ENCODE results near the gene CENPN.
A peak's percentile ranks its signal among the peaks of the same experiment; 100 is the strongest.

CENPN gene

GRCh38 chr16:81029930-81030604 is 23.1 kb downstream of the CENPN start:
- no peak for DNase-seq (ENCODE audit: low spot score)
- TF ChIP-seq CTCF (IDR thresholded peaks at IDR 0.05; ENCODE audit: extremely low read depth, missing control alignments) = no peak

GRCh38 chr16:81035398-81035974 is 28.5 kb downstream of the CENPN start, which contains the start of gene ATMIN:
TSS of gene ATMIN (plus strand) at chr16:81035842. CDS start at chr16:81035871, 29 bp downstream.
- peak; percentile 99 for DNase-seq (ENCODE audit: low spot score)
- peak; percentile 99 for TF ChIP-seq CTCF (IDR thresholded peaks at IDR 0.05; ENCODE audit: extremely low read depth, missing control alignments)

GRCh38 chr16:81035975-81036750 is 29.1 kb downstream of the CENPN start:
- DNase-seq (ENCODE audit: low spot score) = peak; percentile 69
- TF ChIP-seq CTCF (IDR thresholded peaks at IDR 0.05; ENCODE audit: extremely low read depth, missing control alignments) = no peak

- DNase-seq (ENCODE audit: low spot score) = peak; percentile 22
These were observed 29.8 kb downstream of the CENPN start for GRCh38 chr16:81036751-81037350.

GRCh38 chr16:81040131-81040530 is 33.1 kb downstream of the CENPN start:
- no peak for DNase-seq (ENCODE audit: low spot score)

More at GRCh38 chr16:81036751-81037350, 29.8 kb downstream of the CENPN start:
- no peak for TF ChIP-seq CTCF (IDR thresholded peaks at IDR 0.05; ENCODE audit: extremely low read depth, missing control alignments)

GRCh38 chr16:81040842-81041241 is 33.8 kb downstream of the CENPN start:
- TF ChIP-seq CTCF (IDR thresholded peaks at IDR 0.05; ENCODE audit: extremely low read depth, missing control alignments) = no peak
- DNase-seq (ENCODE audit: low spot score) = no peak

More at GRCh38 chr16:81040131-81040530, 33.1 kb downstream of the CENPN start:
- TF ChIP-seq CTCF (IDR thresholded peaks at IDR 0.05; ENCODE audit: extremely low read depth, missing control alignments) = no peak

Measured in GM20000 (cell line).